ENCODE results near the gene USP21. TPM values are rescaled to one million over a fixed set of nuclear protein-coding genes. Genes with fewer than 3 reads are reported as not detected.

Gene USP21
- total RNA-seq, 1 experiment from 2014 or later = 24.6 TPM

DNA sequence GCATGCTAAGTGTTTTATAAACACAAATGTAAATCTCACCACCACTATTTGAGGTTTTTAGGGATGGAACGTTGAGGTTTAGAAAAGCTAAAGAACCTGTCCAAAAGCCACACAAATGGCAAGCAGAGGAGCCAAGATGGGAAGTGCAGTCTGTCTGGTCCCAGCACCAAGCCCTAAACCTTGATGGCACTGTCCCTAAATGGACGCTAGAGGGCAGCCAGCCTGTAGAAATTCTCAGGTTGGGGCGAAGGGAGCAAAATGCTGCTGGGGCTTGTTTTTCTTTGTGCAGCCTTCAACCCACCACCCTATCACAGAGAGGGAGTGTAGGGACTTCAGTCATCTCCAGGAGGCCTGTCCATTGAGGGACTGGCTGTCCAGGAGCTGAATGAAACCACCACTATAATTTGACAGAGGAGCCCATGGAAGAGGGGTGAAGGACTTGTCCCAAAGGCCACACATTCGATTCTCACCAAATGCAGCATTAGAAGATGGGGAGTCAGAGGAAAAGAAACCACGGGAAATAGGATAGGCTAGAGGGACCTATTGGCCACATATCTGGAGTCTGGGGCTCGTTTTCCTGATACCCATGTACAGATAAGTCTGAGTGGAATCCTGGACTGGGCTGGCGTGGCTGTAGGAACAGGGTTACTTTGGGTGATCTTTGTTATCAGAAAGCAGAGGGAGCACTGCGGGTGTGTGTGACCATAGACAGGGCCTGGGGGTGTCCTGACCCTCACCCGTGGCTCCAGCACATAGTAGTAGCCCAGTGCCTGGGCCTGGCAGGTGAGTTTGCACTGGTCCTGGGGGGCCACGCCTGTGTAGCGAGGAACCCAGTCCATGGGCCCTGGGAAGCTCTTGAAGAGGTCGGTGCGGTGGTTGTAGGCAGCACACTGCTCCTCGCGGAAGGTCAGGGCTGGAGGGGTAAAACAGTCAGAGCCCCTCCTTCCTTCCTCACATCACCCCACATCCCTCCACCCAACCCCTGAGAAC lies 33.5 kb downstream of the USP21 start:
- DNase-seq (ENCODE audit: low spot score) = peak; percentile 79

GRCh38 chr1:161193561-161194235 lies 34.4 kb downstream of the USP21 start:
- no peak for DNase-seq (ENCODE audit: low spot score)

GRCh38 chr1:161195171-161195570 lies 35.9 kb downstream of the USP21 start:
- no peak for DNase-seq (ENCODE audit: low spot score)

DNA sequence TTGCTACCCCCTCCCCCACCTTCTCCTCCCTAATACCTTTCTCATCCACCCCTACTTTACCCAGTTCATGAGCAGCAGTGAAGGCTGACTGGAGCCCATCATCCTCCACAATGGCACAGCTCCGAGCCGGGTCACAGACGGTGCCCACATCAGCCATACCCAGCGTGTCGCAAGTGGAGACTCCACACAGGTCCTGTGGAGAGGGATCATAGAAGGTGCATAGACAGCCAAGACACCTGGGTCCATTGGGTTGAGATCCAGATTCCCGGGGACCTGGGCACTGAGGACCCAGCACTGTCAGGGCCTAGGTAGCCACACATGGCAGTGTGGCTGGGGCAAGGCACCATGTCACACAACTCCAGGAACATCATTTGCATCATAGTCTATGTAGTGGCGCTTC lies 36.8 kb downstream of the USP21 start:
- no peak for DNase-seq (ENCODE audit: low spot score)

DNA sequence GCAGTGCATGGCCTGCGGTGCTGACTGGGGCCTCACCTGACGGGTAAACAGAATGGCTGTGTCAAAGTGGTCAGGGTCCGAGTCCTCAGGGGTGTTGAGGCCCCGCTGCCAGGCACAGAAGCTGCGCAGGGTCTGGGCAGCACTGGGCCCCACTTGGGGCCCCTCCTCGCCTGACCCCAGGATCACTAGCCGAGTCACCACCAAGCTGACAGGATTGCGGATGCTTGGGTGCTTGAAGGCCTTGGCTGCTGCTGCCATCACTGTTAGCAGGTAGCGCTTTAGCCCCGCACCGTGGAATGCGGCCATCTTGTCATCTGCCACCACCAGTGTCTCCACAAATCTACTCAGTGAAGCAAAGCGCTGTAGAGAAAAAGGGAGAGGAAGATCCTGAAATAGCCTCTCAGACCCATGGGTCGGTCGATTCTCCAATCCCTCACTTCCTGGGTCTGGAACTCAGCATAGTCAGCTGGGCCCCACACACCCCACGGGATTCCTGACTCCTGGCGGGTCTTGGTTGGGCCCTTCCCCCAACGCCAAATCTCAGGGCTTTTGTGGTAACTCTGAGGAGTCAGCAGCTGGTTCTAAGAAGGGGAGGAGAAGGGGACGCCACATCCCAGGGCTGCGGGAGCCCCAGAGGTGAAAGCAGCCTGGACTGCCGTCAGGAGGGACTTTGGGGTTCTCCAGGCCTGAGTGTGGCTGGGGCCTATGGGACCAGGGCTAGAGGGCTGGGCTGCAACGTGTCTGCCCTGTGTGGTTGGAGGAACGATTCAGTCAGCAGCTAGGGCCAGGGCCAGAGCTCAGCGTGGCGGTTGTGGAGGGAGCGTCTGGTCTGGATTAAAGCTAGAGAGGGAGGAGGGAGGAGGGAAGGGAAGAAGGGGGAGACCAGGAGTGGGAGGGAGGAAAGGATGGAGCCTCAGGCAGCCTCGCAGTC lies 37.5 kb downstream of the USP21 start:
- no peak for DNase-seq (ENCODE audit: low spot score)

GRCh38 chr1:161197560-161198193 lies 38.4 kb downstream of the USP21 start:
- DNase-seq (ENCODE audit: low spot score) = no peak

DNA sequence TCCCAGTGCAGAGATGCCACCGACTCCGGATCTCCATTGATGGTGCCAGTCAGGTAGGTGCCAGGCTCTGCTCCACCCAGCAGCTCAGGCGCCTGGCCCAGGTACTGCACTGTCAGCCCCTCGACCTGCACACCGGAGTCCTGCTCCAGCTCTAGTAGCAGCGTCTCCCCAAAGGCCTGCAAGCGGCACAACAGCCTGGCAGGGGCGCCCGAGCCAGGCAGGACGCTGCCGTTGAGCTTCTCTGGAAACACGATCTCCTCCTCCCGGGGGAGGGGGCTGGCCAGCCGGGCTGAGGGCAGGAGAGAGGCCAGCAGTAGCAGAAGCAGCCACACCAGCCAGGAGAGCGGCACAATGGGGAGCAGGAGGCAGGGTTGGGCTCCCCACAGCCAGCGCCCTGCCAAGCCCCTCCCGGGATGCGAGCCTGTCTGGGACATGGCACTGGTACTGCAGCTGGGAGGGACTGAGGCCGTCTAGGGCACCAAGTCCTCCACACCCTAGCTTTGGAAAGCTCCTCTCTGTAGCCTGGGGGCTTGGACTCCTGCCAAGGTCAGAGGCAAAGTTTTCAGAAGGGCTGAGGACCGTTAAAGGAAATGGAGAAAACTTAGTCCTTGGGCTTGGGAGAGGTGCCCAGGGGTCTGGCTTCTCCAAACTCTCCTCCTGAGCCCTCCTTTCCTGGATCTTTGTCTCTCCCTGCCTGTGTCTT lies 39.0 kb downstream of the USP21 start:
- no peak for DNase-seq (ENCODE audit: low spot score)

- DNase-seq (ENCODE audit: low spot score) = no peak
These were observed 39.7 kb downstream of the USP21 start, which contains the start of gene ADAMTS4 for GRCh38 chr1:161198897-161199431. Gene ADAMTS4, minus strand, starts transcription at chr1:161199054. Its CDS starts 427 bp downstream, at chr1:161198627.

DNA sequence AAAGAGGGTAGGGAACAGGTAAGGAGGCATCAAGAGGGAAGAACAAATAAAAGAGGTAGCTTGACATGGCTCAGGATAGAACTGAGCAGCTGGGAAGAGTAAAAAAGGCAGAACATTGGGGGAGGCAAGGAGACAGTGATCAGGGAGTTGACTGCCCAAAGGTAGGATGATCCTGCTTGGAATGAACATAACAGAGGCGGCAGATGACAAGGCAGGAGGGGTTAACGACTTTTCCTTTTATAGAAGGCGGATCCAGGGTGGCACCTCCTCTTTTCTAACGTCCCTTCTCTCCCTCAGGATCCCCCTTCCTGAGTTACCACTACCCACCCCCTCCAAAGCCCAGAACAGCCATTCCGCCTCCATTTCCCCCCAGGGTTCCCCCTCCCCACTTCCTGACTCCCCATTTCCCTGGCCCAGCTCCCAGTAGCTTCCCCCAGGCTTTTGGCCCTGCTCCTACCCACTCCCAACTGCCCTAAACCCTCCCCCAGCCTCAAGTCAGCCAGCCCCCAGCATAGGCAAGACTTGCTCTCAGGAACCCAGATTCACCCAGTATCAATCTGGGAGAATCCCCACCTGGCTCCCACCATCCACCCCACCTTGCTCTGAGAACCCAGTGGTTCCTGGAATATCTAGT lies 40.3 kb downstream of the USP21 start:
- no peak for DNase-seq (ENCODE audit: low spot score)

GRCh38 chr1:161200421-161200991 lies 41.2 kb downstream of the USP21 start:
- DNase-seq (ENCODE audit: low spot score) = no peak

- DNase-seq (ENCODE audit: low spot score) = no peak
These were observed 41.9 kb downstream of the USP21 start for GRCh38 chr1:161200992-161201835.

- peak; percentile 98 for DNase-seq (ENCODE audit: low spot score)
These were observed 42.8 kb downstream of the USP21 start, which contains the start of gene NDUFS2 for GRCh38 chr1:161201836-161202712. Gene NDUFS2, plus strand, starts transcription at chr1:161202367. Its CDS starts 19 bp downstream, at chr1:161202386.

GRCh38 chr1:161206411-161207140 lies 47.3 kb downstream of the USP21 start:
- no peak for DNase-seq (ENCODE audit: low spot score)

DNA sequence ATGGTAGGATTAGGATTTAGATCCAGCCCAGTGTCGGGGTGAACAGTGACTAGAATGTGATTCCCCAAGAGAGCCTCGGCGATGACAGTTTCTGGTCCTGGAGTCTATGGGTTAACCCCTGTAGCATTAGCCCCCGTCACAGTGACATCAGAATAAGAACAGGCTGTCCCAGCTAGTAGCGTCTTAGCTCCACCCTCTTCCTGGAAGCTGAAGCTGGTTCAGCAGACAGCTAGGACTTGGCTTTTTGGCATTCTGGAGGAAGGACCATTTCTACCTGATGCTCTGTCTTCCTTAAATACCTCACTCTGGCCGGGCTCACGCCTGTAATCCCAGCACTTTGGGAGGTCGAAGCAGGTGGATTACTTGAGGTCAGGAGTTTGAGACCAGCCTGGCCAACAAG lies 47.9 kb downstream of the USP21 start:
- no peak for DNase-seq (ENCODE audit: low spot score)

GRCh38 chr1:161209790-161210409 lies 50.6 kb downstream of the USP21 start:
- peak; percentile 90 for DNase-seq (ENCODE audit: low spot score)

GRCh38 chr1:161214369-161214768 lies 55.1 kb downstream of the USP21 start:
- DNase-seq (ENCODE audit: low spot score) = no peak
